AG10803 (cell line): ENCODE measurements around the gene FANCE.

Experiments
- DNase-seq: peaks from one replicate; pipeline ENCODE4 v3.0.0; 2010; ENCODE audit warnings: low read depth
- H3K4me3 ChIP-seq: 2 replicates; pipeline ENCODE4 v1.5.1; 2011; ENCODE audit warnings: mild to moderate bottlenecking, low read length, control low read depth
- TF ChIP-seq, protein P1 (sequence below): conservative IDR thresholded peaks from 2 replicates; pipeline ENCODE4 v1.5.1; 2011; ENCODE audit warnings: mild to moderate bottlenecking, low read length, control low read depth, inconsistent platforms

FANCE gene

DNA sequence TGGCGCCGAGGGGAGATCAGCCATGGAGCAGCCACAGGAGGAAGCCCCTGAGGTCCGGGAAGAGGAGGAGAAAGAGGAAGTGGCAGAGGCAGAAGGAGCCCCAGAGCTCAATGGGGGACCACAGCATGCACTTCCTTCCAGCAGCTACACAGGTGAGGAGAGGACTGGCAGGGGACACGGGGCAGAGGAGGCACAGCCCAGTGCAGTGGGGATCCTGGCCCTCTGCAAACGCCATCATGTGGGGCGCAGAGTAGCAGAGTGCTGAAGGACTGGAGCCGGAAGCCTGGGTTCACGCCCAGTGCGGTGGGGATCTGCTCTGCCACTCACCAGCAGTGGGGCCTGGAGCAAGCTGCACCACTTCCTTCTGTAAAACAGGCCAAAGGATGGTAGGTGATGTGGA, 41.1 kb upstream of the FANCE start:
- TF ChIP-seq, protein P1, sequence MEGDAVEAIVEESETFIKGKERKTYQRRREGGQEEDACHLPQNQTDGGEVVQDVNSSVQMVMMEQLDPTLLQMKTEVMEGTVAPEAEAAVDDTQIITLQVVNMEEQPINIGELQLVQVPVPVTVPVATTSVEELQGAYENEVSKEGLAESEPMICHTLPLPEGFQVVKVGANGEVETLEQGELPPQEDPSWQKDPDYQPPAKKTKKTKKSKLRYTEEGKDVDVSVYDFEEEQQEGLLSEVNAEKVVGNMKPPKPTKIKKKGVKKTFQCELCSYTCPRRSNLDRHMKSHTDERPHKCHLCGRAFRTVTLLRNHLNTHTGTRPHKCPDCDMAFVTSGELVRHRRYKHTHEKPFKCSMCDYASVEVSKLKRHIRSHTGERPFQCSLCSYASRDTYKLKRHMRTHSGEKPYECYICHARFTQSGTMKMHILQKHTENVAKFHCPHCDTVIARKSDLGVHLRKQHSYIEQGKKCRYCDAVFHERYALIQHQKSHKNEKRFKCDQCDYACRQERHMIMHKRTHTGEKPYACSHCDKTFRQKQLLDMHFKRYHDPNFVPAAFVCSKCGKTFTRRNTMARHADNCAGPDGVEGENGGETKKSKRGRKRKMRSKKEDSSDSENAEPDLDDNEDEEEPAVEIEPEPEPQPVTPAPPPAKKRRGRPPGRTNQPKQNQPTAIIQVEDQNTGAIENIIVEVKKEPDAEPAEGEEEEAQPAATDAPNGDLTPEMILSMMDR = no peak
- no peak for DNase-seq
- H3K4me3 ChIP-seq = no peak overlapping the region

DNA sequence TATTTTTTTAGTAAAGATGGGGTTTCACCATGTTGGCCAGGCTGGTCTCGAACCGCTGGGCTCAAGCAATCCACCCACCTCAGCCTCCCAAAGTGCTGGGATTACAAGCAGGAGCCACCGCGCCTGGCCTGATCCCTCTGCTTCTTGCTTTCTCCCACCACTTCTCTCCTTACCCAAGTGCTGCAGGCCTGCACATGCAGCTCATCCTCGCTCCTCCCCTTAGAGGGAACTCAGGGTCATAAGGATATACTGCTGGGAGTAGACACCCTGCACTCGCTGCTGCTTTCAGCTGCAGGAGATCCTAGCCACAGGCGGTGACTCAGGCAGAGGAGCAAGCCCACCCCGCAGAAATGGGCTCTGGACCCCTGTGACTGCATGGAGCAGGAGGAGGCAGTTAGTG, 40.0 kb upstream of the FANCE start:
- DNase-seq = no peak
- no peak overlapping the region for H3K4me3 ChIP-seq
- TF ChIP-seq, protein P1 = no peak

DNA sequence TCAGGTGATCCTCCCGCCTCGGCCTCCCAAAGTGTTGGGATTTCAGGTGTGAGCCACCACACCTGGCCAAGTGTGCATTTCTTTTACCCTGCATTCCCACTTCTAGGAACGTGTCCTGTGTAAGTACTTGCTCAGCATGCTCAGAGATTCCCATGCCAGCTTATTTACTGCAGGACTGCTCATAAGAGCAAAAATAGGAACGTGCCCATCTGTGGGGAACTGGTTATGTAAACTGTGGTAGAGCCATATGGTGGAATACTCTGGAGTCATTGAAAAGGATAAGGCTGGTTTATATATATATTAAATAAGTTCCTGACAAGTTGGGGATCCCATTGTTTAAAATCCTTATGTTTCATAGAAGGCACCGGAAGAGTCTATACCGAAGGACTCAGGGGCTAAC, 38.2 kb upstream of the FANCE start:
- TF ChIP-seq, protein P1 = no peak
- no peak overlapping the region for H3K4me3 ChIP-seq
- no peak for DNase-seq

GRCh38 chr6:35415065-35415891, 36.9 kb upstream of the FANCE start:
- DNase-seq = peak; percentile 89
- TF ChIP-seq, protein P1 = peak; percentile 74
- H3K4me3 ChIP-seq = no peak overlapping the region

DNA sequence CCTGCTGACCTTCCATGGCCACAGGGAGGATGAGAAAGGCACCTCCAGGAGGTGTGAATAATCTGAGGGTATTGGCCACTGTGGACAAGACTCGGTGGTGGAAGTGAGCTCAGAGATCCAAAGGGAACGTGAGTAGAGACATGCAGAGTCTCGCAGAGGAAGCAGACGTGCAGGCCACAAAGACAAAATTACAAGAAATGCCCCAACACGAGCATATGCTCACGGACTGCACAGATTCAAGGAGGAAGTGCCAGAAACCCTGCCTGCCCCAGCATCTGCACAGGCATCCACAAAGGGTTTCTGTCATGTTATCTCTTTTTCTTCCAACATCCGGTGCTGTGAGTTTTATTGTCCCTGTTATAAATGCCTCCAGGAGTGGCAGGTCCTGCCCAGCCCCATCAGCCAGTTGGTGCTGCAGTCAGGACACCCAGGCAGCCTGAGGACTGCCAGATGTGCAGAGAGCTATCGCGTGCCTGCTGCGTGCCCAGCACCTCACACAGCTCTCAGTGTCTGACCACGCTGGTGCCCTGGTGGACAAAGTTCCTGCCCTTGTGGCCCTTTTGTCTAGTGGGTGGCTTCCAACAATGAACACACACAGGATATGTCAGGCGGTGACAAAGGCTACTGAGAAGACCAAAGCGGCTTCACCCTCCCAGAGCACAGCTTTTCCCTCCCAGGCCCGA, 34.0 kb upstream of the FANCE start:
- no peak for DNase-seq

GRCh38 chr6:35419417-35419816, 32.7 kb upstream of the FANCE start:
- TF ChIP-seq, protein P1 = peak; percentile 34
- DNase-seq = peak; percentile 65
- no peak overlapping the region for H3K4me3 ChIP-seq

More for the DNA sequence above, 34.0 kb upstream of the FANCE start:
- H3K4me3 ChIP-seq = no peak overlapping the region
- TF ChIP-seq, protein P1 = no peak

- TF ChIP-seq, protein P1 = no peak
- no peak for DNase-seq
- no peak overlapping the region for H3K4me3 ChIP-seq
Observed at GRCh38 chr6:35419961-35420360, 32.2 kb upstream of the FANCE start.
